ENCODE data around the gene NACA2. TPM values are rescaled to one million over a fixed set of nuclear protein-coding genes. Genes with fewer than 3 reads are reported as not detected.

The NACA2 gene
- total and polyA plus RNA-seq, 10 donors, result 0.16 to 0.43 (median 0.23) TPM; not detected in 7

- intact Hi-C loops (cut with DNase I; ENCODE audit: low total_unique reads), result no loop called here
Observed at GRCh38 chr17:61542027-61542426, 49.0 kb downstream of the NACA2 start.

GRCh38 chr17:61540874-61541273, 50.1 kb downstream of the NACA2 start:
- TF ChIP-seq CTCF (IDR thresholded peaks at IDR 0.05 in 8 of 11, conservative IDR thresholded peaks at IDR 0.05 in 3 of 11) (no peak), POLR2A (IDR thresholded peaks at IDR 0.05) (no peak), POLR2AphosphoS5 (IDR thresholded peaks at IDR 0.05) (no peak)
- Histone ChIP-seq H3K4me3 (no peak overlapping the region), H3K27me3 (replicated peaks in 1 of 7) (no peaks in the 10 kb centered on the region), H3K36me3 (no peaks in the 10 kb centered on the region), H3K4me1 (peaks cover 0 to 9% (median 0%) of the 10 kb centered on the region in 6 donors), H3K9me3 (peaks cover 0 to 34% (median 19%) of the 10 kb centered on the region in 8 donors), H3K27ac (no peak overlapping the region)
- WGBS, 5 donors, result 70 to 85% (median 75%) methylated on average over 1 of the region's 1 CpG
- intact Hi-C loops (cut with DNase I; ENCODE audit: low total_unique reads), result no loop called here
- no peak for DNase-seq

More at GRCh38 chr17:61542027-61542426, 49.0 kb downstream of the NACA2 start:
- Histone ChIP-seq H3K9me3 (peaks cover 0 to 34% (median 20%) of the 10 kb centered on the region in 8 donors), H3K4me1 (peaks cover 0 to under 1% (median 0%) of the 10 kb centered on the region in 6 donors), H3K27ac (no peak overlapping the region), H3K4me3 (no peak overlapping the region), H3K27me3 (replicated peaks in 1 of 7) (no peaks in the 10 kb centered on the region), H3K36me3 (no peaks in the 10 kb centered on the region)
- TF ChIP-seq CTCF (IDR thresholded peaks at IDR 0.05 in 8 of 11, conservative IDR thresholded peaks at IDR 0.05 in 3 of 11) (no peak), POLR2AphosphoS5 (IDR thresholded peaks at IDR 0.05) (no peak), POLR2A (IDR thresholded peaks at IDR 0.05) (no peak)
- 86 to 94% (median 93%) methylated on average over 8 of the region's 8 CpGs for WGBS, 5 donors
- DNase-seq, result no peak

Other genes starting within 250 kb of the NACA2 start
- 10 to 100 TPM; 10.1 to 57.6 (median 32.8) TPM for gene TBX2, start 191.4 kb downstream of the NACA2 start, total RNA-seq
- gene TBX2, start 191.4 kb downstream of the NACA2 start, polyA plus RNA-seq, result 10 to 100 TPM in 2 of 3 donors, 1 to 10 TPM in 1; 6.4 to 21.0 (median 10.9) TPM
- not detected for gene TBX4, start 138.8 kb downstream of the NACA2 start, total RNA-seq
- not detected for gene TBX4, start 138.8 kb downstream of the NACA2 start, polyA plus RNA-seq